C4-2B (cell line): ENCODE measurements around the gene CTSW.

Source experiments
- ZFX ChIP-seq: fragments of 450-650 bp; IDR thresholded peaks from 2 replicates; pipeline ENCODE4 v1.6.1; 2017
- TF ChIP-seq, protein P1 (sequence below): fragments of 450-650 bp; conservative IDR thresholded peaks from 2 replicates; pipeline ENCODE4 v1.5.1; 2017; ENCODE audit warnings: mild to moderate bottlenecking

- TF ChIP-seq, protein P1, sequence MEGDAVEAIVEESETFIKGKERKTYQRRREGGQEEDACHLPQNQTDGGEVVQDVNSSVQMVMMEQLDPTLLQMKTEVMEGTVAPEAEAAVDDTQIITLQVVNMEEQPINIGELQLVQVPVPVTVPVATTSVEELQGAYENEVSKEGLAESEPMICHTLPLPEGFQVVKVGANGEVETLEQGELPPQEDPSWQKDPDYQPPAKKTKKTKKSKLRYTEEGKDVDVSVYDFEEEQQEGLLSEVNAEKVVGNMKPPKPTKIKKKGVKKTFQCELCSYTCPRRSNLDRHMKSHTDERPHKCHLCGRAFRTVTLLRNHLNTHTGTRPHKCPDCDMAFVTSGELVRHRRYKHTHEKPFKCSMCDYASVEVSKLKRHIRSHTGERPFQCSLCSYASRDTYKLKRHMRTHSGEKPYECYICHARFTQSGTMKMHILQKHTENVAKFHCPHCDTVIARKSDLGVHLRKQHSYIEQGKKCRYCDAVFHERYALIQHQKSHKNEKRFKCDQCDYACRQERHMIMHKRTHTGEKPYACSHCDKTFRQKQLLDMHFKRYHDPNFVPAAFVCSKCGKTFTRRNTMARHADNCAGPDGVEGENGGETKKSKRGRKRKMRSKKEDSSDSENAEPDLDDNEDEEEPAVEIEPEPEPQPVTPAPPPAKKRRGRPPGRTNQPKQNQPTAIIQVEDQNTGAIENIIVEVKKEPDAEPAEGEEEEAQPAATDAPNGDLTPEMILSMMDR, result no peak
- no peak for TF ChIP-seq ZFX
These were observed 49.0 kb downstream of the CTSW start for GRCh38 chr11:65928667-65929066.
